Stimulated activated naive CD4-positive, alpha-beta T cell (primary cell): ENCODE data around the gene NPR3.
"Not testable (repeated sequence)": the region's sequence is repeated elsewhere in the genome, so short reads cannot be mapped to it uniquely, and the experiment has no call there.

ENCODE experiments used
- DNase-seq, 6 experiments: peaks; one replicate each; lab custom pipeline; 2025; lab: John Stamatoyannopoulos, UW

Gene NPR3

GRCh38 chr5:32760091-32760509 is 49.0 kb downstream of the NPR3 start:
- no peak for DNase-seq

- no peak for DNase-seq
Observed at GRCh38 chr5:32765266-32765665, 54.1 kb downstream of the NPR3 start.

- no peak for DNase-seq
Observed at GRCh38 chr5:32767948-32768467, 56.9 kb downstream of the NPR3 start.

- DNase-seq = no peak
Observed at GRCh38 chr5:32769711-32770110, 58.6 kb downstream of the NPR3 start.

- DNase-seq = no peak
Observed at GRCh38 chr5:32770444-32770843, 59.3 kb downstream of the NPR3 start.

GRCh38 chr5:32771037-32771436 is 59.9 kb downstream of the NPR3 start:
- DNase-seq = no peak

GRCh38 chr5:32773944-32774343 is 62.8 kb downstream of the NPR3 start:
- no peak for DNase-seq

GRCh38 chr5:32776200-32776599 is 65.1 kb downstream of the NPR3 start:
- DNase-seq = no peak

GRCh38 chr5:32777222-32777621 is 66.1 kb downstream of the NPR3 start:
- no peak for DNase-seq

GRCh38 chr5:32777733-32778132 is 66.6 kb downstream of the NPR3 start:
- DNase-seq = no peak

GRCh38 chr5:32778403-32778802 is 67.3 kb downstream of the NPR3 start:
- no peak for DNase-seq

- no peak for DNase-seq
Observed at GRCh38 chr5:32779754-32780415, 68.8 kb downstream of the NPR3 start.

GRCh38 chr5:32780508-32780919 is 69.4 kb downstream of the NPR3 start:
- DNase-seq = no peak

GRCh38 chr5:32783661-32784060 is 72.5 kb downstream of the NPR3 start:
- no peak for DNase-seq

GRCh38 chr5:32785611-32786254 is 74.6 kb downstream of the NPR3 start:
- no peak for DNase-seq

GRCh38 chr5:32786311-32786710 is 75.2 kb downstream of the NPR3 start:
- DNase-seq = no peak

GRCh38 chr5:32790411-32790951 is 79.4 kb downstream of the NPR3 start:
- no peak for DNase-seq

- DNase-seq = no peak
Observed at GRCh38 chr5:32791536-32792243, 80.6 kb downstream of the NPR3 start.

GRCh38 chr5:32794086-32794485 is 83.0 kb downstream of the NPR3 start:
- no peak for DNase-seq

- no peak for DNase-seq
Observed at GRCh38 chr5:32802764-32803163, 91.6 kb downstream of the NPR3 start.

GRCh38 chr5:32803656-32804055 is 92.5 kb downstream of the NPR3 start:
- no peak for DNase-seq

- not testable (repeated sequence) for DNase-seq
Observed at GRCh38 chr5:32805462-32805861, 94.3 kb downstream of the NPR3 start.
